Suprapubic skin (tissue), 3 donors: ENCODE measurements around the gene LYRM4.

Experiments
- CTCF ChIP-seq, 2 donors: fragments of 200-600 bp in 1 of 2; fragments of 450-650 bp in 1 of 2; sonication (generic) in 1 of 2; IDR thresholded peaks; one replicate each; pipeline ENCODE4 v1.5.1; 2016 to 2019; ENCODE audit warnings: antibody characterized with exemption in 2 of 2, mild to moderate bottlenecking in 1 of 2, moderate library complexity in 1 of 2
- EP300 ChIP-seq: sonication (generic); formaldehyde crosslinking; IDR thresholded peaks from one replicate; pipeline ENCODE4 v1.6.1; 2017; ENCODE audit warnings: antibody characterized with exemption
- POLR2A ChIP-seq, 2 donors: fragments of 450-650 bp; IDR thresholded peaks; one replicate each; pipeline ENCODE4 v1.6.1; 2017; ENCODE audit warnings: antibody characterized with exemption in 2 of 2, mild to moderate bottlenecking in 2 of 2, moderate library complexity in 2 of 2

GRCh38 chr6:5135788-5136376 lies 124.9 kb downstream of the LYRM4 start:
- TF ChIP-seq CTCF (IDR thresholded peaks at IDR 0.05) (peak in 1 of 2 donors; percentile 51), POLR2A (IDR thresholded peaks at IDR 0.05) (no peak), EP300 (no peak)
